OCI-LY7 (cell line): ENCODE results near the gene C5orf58.

Experiments used
- EZH2phosphoT487 ChIP-seq: fragments of 200-600 bp; sonication (generic); IDR thresholded peaks from 2 replicates; pipeline ENCODE4 v1.6.1; 2018; ENCODE audit warnings: low read depth, borderline replicate concordance, mild to moderate bottlenecking, mixed run types, antibody characterized with exemption, low read length, moderate library complexity, mixed read lengths
- TF ChIP-seq, protein P1 (sequence below): fragments of 200-600 bp; sonication (generic); conservative IDR thresholded peaks from 2 replicates; pipeline ENCODE4 v1.5.1; 2014; ENCODE audit warnings: mild to moderate bottlenecking, antibody characterized with exemption, low read length, moderate library complexity, mixed read lengths

DNA sequence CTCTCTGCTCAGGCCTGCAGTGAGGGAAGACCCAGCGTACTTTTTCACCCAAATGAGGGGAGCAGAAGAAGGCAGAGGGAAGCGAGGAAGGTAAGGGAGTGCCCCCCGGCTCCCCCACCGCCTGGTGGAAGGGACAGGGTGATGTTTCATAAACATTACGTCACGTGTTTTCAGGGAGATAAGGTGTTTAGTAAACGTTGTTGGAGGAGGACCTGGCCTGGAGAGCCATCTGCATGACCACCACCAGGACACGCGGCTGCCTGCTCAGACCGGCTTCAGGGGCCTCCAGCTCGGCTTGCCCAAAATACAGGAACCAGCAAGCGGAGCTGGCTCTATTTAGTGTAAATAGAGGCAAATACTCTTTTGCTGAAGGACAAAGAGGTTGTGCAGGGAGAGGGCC, 40.0 kb upstream of the C5orf58 start:
- TF ChIP-seq EZH2phosphoT487 = no peak
- TF ChIP-seq, protein P1, sequence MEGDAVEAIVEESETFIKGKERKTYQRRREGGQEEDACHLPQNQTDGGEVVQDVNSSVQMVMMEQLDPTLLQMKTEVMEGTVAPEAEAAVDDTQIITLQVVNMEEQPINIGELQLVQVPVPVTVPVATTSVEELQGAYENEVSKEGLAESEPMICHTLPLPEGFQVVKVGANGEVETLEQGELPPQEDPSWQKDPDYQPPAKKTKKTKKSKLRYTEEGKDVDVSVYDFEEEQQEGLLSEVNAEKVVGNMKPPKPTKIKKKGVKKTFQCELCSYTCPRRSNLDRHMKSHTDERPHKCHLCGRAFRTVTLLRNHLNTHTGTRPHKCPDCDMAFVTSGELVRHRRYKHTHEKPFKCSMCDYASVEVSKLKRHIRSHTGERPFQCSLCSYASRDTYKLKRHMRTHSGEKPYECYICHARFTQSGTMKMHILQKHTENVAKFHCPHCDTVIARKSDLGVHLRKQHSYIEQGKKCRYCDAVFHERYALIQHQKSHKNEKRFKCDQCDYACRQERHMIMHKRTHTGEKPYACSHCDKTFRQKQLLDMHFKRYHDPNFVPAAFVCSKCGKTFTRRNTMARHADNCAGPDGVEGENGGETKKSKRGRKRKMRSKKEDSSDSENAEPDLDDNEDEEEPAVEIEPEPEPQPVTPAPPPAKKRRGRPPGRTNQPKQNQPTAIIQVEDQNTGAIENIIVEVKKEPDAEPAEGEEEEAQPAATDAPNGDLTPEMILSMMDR = no peak
